ENCODE results near the gene SNRPD2. TPM values are rescaled to one million over a fixed set of nuclear protein-coding genes. Genes with fewer than 3 reads are reported as not detected.
A peak's percentile ranks its signal among the peaks of the same experiment; 100 is the strongest.

SNRPD2 gene
- total and polyA plus RNA-seq, 2 donors (not counting 1 experiment from before 2014, with no cell fraction given): 362 to 440 TPM

DNA sequence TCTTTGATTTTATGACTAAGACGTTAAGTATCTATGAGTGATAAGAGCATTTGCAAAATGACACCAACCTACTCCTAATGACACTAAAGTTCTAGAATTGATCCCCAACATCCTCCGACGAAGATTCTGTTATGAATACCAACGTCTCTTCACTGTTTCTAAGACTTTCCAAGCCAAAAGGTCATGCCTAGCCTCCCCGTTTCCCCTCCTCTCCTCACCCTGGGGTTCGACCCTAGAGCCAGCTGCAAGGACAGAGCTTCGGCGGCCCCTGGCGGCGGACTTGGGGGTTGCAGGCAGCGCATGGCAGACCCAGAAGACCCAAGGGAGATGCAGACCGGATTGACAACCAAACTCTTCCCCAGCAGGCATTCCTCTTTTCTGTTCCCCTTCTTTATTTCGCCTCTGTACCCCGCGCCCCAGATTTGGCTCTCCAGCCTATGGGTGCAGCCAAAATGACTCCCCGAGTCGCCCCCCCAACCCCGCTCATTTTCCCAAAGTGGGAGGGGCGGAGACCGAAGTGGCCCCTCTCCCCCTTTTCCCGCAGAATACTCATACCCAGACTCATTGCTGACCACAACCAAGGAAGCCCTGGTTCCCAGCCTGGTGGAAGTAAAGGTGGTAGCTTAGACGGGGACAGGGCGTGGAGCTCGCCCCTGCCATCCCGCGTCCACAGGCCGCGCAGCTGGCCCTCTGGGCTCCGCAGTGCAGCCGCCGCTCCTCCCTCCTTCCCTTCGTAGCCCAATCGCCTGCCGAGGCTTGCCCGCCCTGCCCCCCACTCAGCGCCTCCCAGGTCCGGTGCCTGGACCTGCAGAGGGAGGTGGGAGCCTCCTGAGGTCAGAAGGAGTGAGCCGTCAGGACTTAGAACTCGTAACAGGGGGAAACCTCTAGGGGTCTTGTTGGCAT lies 48.5 kb downstream of the SNRPD2 start:
- Histone ChIP-seq H3K79me2 (ENCODE audit: control insufficient read depth, insufficient read depth, low read length) (peaks cover 3% of the 10 kb centered on the region), H3K4me3 (replicated peaks in 1 of 4; ENCODE audit: control extremely low read depth in 1 of 4, insufficient read depth in 1 of 4, low read depth in 3 of 4, low read length in 4 of 4) (peak overlapping the region in 2 of 4 experiments; percentile 17 to 27), H3K27me3 (ENCODE audit: control insufficient read depth, insufficient read depth, low read length) (no peaks in the 10 kb centered on the region), H2AFZ (ENCODE audit: low read length) (no peak overlapping the region), H3K9me3 (ENCODE audit: control insufficient read depth, insufficient read depth, low read depth, low read length) (no peaks in the 10 kb centered on the region), H3K27ac (ENCODE audit: insufficient read depth, low read length) (no peak overlapping the region), H3K36me3 (ENCODE audit: control insufficient read depth, insufficient read depth, low read length) (no peaks in the 10 kb centered on the region), H3K4me1 (ENCODE audit: control insufficient read depth, extremely low read depth, insufficient read depth, low read length) (peaks cover 11% of the 10 kb centered on the region), H4K20me1 (ENCODE audit: control insufficient read depth, extremely low read depth, insufficient read depth, low read length) (no peaks in the 10 kb centered on the region), H3K9ac (ENCODE audit: insufficient read depth, low read length) (no peak overlapping the region), H3K4me2 (ENCODE audit: extremely low read depth, insufficient read depth, low read length) (peak overlapping the region; percentile 54)
- TF ChIP-seq CTCF (conservative IDR thresholded peaks at IDR 0.05 in 1 of 2, IDR thresholded peaks at IDR 0.05 in 1 of 2; ENCODE audit: low read depth in 1 of 2, low read length in 2 of 2) (peak; percentile 99), EZH2 (IDR thresholded peaks at IDR 0.05; ENCODE audit: low read length, missing control alignments) (no peak)
- peak; percentile 63 to 79 for DNase-seq (ENCODE audit: low read depth in 2 of 2)

- H3K4me3 ChIP-seq (replicated peaks in 1 of 4; ENCODE audit: control extremely low read depth in 1 of 4, insufficient read depth in 1 of 4, low read depth in 3 of 4, low read length in 4 of 4): peak overlapping the region; percentile 22 to 50 (median 39)
- peaks cover 14% of the 10 kb centered on the region for H3K4me1 ChIP-seq (ENCODE audit: control insufficient read depth, extremely low read depth, insufficient read depth, low read length)
- H3K4me2 ChIP-seq (ENCODE audit: extremely low read depth, insufficient read depth, low read length): peak overlapping the region; percentile 68
- no peaks in the 10 kb centered on the region for H3K9me3 ChIP-seq (ENCODE audit: control insufficient read depth, insufficient read depth, low read depth, low read length)
- H3K27me3 ChIP-seq (ENCODE audit: control insufficient read depth, insufficient read depth, low read length): no peaks in the 10 kb centered on the region
- no peaks in the 10 kb centered on the region for H3K36me3 ChIP-seq (ENCODE audit: control insufficient read depth, insufficient read depth, low read length)
- no peaks in the 10 kb centered on the region for H4K20me1 ChIP-seq (ENCODE audit: control insufficient read depth, extremely low read depth, insufficient read depth, low read length)
- H3K9ac ChIP-seq (ENCODE audit: insufficient read depth, low read length): no peak overlapping the region
- H3K27ac ChIP-seq (ENCODE audit: insufficient read depth, low read length): peak overlapping the region; percentile 52
- TF ChIP-seq CTCF (conservative IDR thresholded peaks at IDR 0.05 in 1 of 2, IDR thresholded peaks at IDR 0.05 in 1 of 2; ENCODE audit: low read depth in 1 of 2, low read length in 2 of 2): no peak
- H2AFZ ChIP-seq (ENCODE audit: low read length): peak overlapping the region; percentile 25
- peak; percentile 62 to 70 for DNase-seq (ENCODE audit: low read depth in 2 of 2)
- H3K79me2 ChIP-seq (ENCODE audit: control insufficient read depth, insufficient read depth, low read length): peaks cover 4% of the 10 kb centered on the region
Measured at GRCh38 chr19:45641274-45642105, 50.3 kb downstream of the SNRPD2 start.

DNA sequence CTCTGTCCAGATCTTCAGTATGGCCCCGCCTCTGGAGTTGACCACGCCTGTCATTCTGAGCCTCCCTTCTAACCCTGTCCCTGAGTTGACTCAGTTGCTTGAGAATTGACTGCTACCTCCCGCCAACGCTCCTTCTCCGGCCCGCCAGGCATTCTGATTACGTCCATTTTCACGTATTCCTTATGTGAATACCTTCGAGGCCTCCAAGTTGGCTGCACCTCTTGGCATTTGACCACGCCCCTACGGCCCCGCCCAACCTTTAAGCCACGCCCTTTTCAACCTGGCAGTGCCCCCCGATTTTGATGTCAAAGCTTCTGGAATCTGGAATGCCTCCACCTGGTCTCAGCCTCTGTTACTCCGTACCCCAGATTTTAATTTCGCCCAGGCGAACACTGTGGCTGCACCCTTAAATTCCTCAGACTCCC lies 50.9 kb downstream of the SNRPD2 start:
- peaks cover 4% of the 10 kb centered on the region for H3K79me2 ChIP-seq (ENCODE audit: control insufficient read depth, insufficient read depth, low read length)
- H3K27ac ChIP-seq (ENCODE audit: insufficient read depth, low read length): peak overlapping the region; percentile 52
- no peak overlapping the region for H3K9ac ChIP-seq (ENCODE audit: insufficient read depth, low read length)
- H3K27me3 ChIP-seq (ENCODE audit: control insufficient read depth, insufficient read depth, low read length): no peaks in the 10 kb centered on the region
- peak overlapping the region; percentile 68 for H3K4me2 ChIP-seq (ENCODE audit: extremely low read depth, insufficient read depth, low read length)
- no peaks in the 10 kb centered on the region for H3K36me3 ChIP-seq (ENCODE audit: control insufficient read depth, insufficient read depth, low read length)
- TF ChIP-seq CTCF (conservative IDR thresholded peaks at IDR 0.05 in 1 of 2, IDR thresholded peaks at IDR 0.05 in 1 of 2; ENCODE audit: low read depth in 1 of 2, low read length in 2 of 2) (no peak), EZH2 (IDR thresholded peaks at IDR 0.05; ENCODE audit: low read length, missing control alignments) (no peak)
- peaks cover 14% of the 10 kb centered on the region for H3K4me1 ChIP-seq (ENCODE audit: control insufficient read depth, extremely low read depth, insufficient read depth, low read length)
- DNase-seq (ENCODE audit: low read depth in 2 of 2): no peak
- no peaks in the 10 kb centered on the region for H4K20me1 ChIP-seq (ENCODE audit: control insufficient read depth, extremely low read depth, insufficient read depth, low read length)
- H3K9me3 ChIP-seq (ENCODE audit: control insufficient read depth, insufficient read depth, low read depth, low read length): no peaks in the 10 kb centered on the region
- H2AFZ ChIP-seq (ENCODE audit: low read length): no peak overlapping the region
- H3K4me3 ChIP-seq (replicated peaks in 1 of 4; ENCODE audit: control extremely low read depth in 1 of 4, insufficient read depth in 1 of 4, low read depth in 3 of 4, low read length in 4 of 4): peak overlapping the region in 1 of 4 experiments; percentile 45

All from fibroblast of lung (primary cell).